ENCODE results near the gene PCDH9. TPM values are rescaled to one million over a fixed set of nuclear protein-coding genes. Genes with fewer than 3 reads are reported as not detected.

Gene PCDH9
- total and polyA plus RNA-seq, 2 of the 4 experiments (the other 2 are of a cell fraction) = 2.2 to 10.2 TPM

- no peak overlapping the region for H4K8ac ChIP-seq (ENCODE audit: low read depth in 2 of 2, low read length in 2 of 2)
- H2AK5ac ChIP-seq (ENCODE audit: low read depth, low read length) = no peak overlapping the region
- peaks cover 6% of the 10 kb centered on the region for H3K4me1 ChIP-seq (ENCODE audit: control insufficient read depth, insufficient read depth, low read length)
- ChIA-PET POLR2A (ENCODE audit: unreplicated experiment) (no interaction called here), CTCF (no interaction called here)
- no peaks in the 10 kb centered on the region for H3K79me1 ChIP-seq (ENCODE audit: low read depth in 1 of 2, low read length in 2 of 2)
- H2BK20ac ChIP-seq (ENCODE audit: low read depth, low read length) = no peak overlapping the region
- intact Hi-C loops (cut with micrococcal nuclease) (no loop called here), dilution Hi-C loops (cut with HindIII; ENCODE audit: low sequenced_read_pairs, unreplicated experiment) (no loop called here), in situ Hi-C loops (cut with MboI; ENCODE audit: low sequenced_read_pairs) (no loop called here)
- H3K4me2 ChIP-seq (ENCODE audit: low read depth, low read length) = no peak overlapping the region
- no TSS peak for BruUV-seq (replicated peaks)
- TF ChIP-seq MAZ (IDR thresholded peaks at IDR 0.05; ENCODE audit: borderline replicate concordance, low read depth, low read length) = no peak
- TF ChIP-seq RCOR1 (IDR thresholded peaks at IDR 0.05; ENCODE audit: insufficient replicate concordance, low read length) = no peak
- TF ChIP-seq RAD21 (IDR thresholded peaks at IDR 0.05; ENCODE audit: low read length) = no peak
- TF ChIP-seq BHLHE40 (IDR thresholded peaks at IDR 0.05; ENCODE audit: low read depth, low read length) = no peak
- no peak for TF ChIP-seq MAFK (IDR thresholded peaks at IDR 0.05; ENCODE audit: low read depth, low read length)
- no peak for TF ChIP-seq ELK1 (IDR thresholded peaks at IDR 0.05; ENCODE audit: borderline replicate concordance, low read depth, low read length)
- no peak for TF ChIP-seq CEBPB (IDR thresholded peaks at IDR 0.05; ENCODE audit: low read depth, low read length)
- no peak for TF ChIP-seq SMC3 (IDR thresholded peaks at IDR 0.05; ENCODE audit: low read depth, low read length)
- TF ChIP-seq CHD1 (IDR thresholded peaks at IDR 0.05; ENCODE audit: low read depth, low read length) = no peak
- no peak for TF ChIP-seq NFE2L2 (IDR thresholded peaks at IDR 0.05; ENCODE audit: low read depth, low read length)
- no peak for TF ChIP-seq RFX5 (IDR thresholded peaks at IDR 0.05; ENCODE audit: low read depth, low read length)
- TF ChIP-seq MXI1 (IDR thresholded peaks at IDR 0.05; ENCODE audit: borderline replicate concordance, low read depth, low read length) = no peak
- no peak for TF ChIP-seq USF2 (IDR thresholded peaks at IDR 0.05; ENCODE audit: low read depth, low read length)
- no peak for TF ChIP-seq POLR2A (IDR thresholded peaks at IDR 0.05; ENCODE audit: low read depth, low read length)
- no peak for TF ChIP-seq FOS (IDR thresholded peaks at IDR 0.05; ENCODE audit: low read depth, low read length)
- H2AK9ac ChIP-seq (replicated peaks; ENCODE audit: low read depth, low read length, poor library complexity) = no peak overlapping the region
- H3K4me3 ChIP-seq (ENCODE audit: insufficient read depth, low read depth, low read length) = no peak overlapping the region
- no peaks in the 10 kb centered on the region for H3K9me1 ChIP-seq (ENCODE audit: insufficient read depth, low read length)
- no peak overlapping the region for H3K56ac ChIP-seq (ENCODE audit: extremely low read depth, insufficient read depth, low read length)
- H3K27me3 ChIP-seq (ENCODE audit: control insufficient read depth, insufficient read depth, low read length) = no peaks in the 10 kb centered on the region
- no peaks in the 10 kb centered on the region for H4K20me1 ChIP-seq (ENCODE audit: insufficient read depth, low read length)
- no peak overlapping the region for H2BK15ac ChIP-seq (ENCODE audit: low read depth, low read length)
- no peak overlapping the region for H2BK5ac ChIP-seq (ENCODE audit: low read depth, low read length, poor library complexity, severe bottlenecking)
- no peak overlapping the region for H4K5ac ChIP-seq (ENCODE audit: low read depth, low read length)
- H3K27ac ChIP-seq (ENCODE audit: insufficient read depth, low read length) = no peak overlapping the region
- no peaks in the 10 kb centered on the region for H3K9me3 ChIP-seq (ENCODE audit: control insufficient read depth, insufficient read depth, low read length)
- H3K14ac ChIP-seq (replicated peaks; ENCODE audit: low read depth, low read length) = no peak overlapping the region
- no peak for DNase-seq
- no peak for ATAC-seq (ENCODE audit: low read depth)
- no peak overlapping the region for H2BK120ac ChIP-seq (ENCODE audit: low read depth, low read length)
- no peak overlapping the region for H2AFZ ChIP-seq (replicated peaks; ENCODE audit: low read length, poor library complexity)
- H3K23ac ChIP-seq (ENCODE audit: low read depth, low read length) = no peak overlapping the region
- no peaks in the 10 kb centered on the region for H3K36me3 ChIP-seq (ENCODE audit: control insufficient read depth, insufficient read depth, low read length)
- no peak overlapping the region; the same call in 1 of the 2 replicates for H3K18ac ChIP-seq (ENCODE audit: low read depth, low read length)
- H3K9ac ChIP-seq (ENCODE audit: low read depth, low read length) = no peak overlapping the region
- H4K91ac ChIP-seq (ENCODE audit: insufficient read depth, low read depth, low read length) = no peak overlapping the region
- no peak overlapping the region for H3K4ac ChIP-seq (ENCODE audit: low read depth, low read length)
- no CpG with 5 or more reads among the region's 1 CpG for WGBS, 2 experiments (ENCODE audit: extremely low coverage in 2 of 2, insufficient read length in 1 of 2)
Measured at GRCh38 chr13:67277581-67277980, 47.4 kb upstream of the PCDH9 start.

Measured in IMR-90 (cell line).